K562 (cell line): ENCODE data around the gene PLEKHA6. TPM values are rescaled to one million over a fixed set of nuclear protein-coding genes. Genes with fewer than 3 reads are reported as not detected.

ENCODE experiments used
- FUS ChIP-seq: fragments of 200-400 bp; formaldehyde crosslinking; optimal IDR thresholded peaks from 2 replicates; pipeline ENCODE3; 2017; ENCODE audit warnings: low read depth, low read length
- GATAD2A ChIP-seq: fragments of 450-650 bp; IDR thresholded peaks from 2 replicates; pipeline ENCODE4 v1.6.1; 2017
- GTF2B ChIP-seq: IDR thresholded peaks from 2 replicates; pipeline ENCODE4 v1.6.1; 2011; ENCODE audit not compliant: insufficient read length; ENCODE audit errors: extremely low read depth
- NFE2L1 ChIP-seq: fragments of 450-650 bp; IDR thresholded peaks from 2 replicates; pipeline ENCODE4 v1.6.1; 2016; ENCODE audit warnings: missing genetic modification characterization, low read depth, mild to moderate bottlenecking, missing compliant biosample characterization, moderate library complexity, borderline replicate concordance
- NRF1 ChIP-seq, 2 experiments: fragments of 450-650 bp; IDR thresholded peaks in 1 of 2; conservative IDR thresholded peaks in 1 of 2; 2 replicates each; pipeline ENCODE4 v1.6.1; 2014; ENCODE audit warnings: mild to moderate bottlenecking in 2 of 2
- RBM14 ChIP-seq: fragments of 200-400 bp; formaldehyde crosslinking; IDR thresholded peaks from 2 replicates; pipeline ENCODE4 v1.6.1; 2018; ENCODE audit warnings: low read depth, mild to moderate bottlenecking, low read length, moderate library complexity, borderline replicate concordance; ENCODE audit not compliant: insufficient read depth
- RFX1 ChIP-seq: fragments of 450-650 bp; IDR thresholded peaks from 2 replicates; pipeline ENCODE4 v1.6.1; 2016; ENCODE audit warnings: mild to moderate bottlenecking, moderate library complexity
- RREB1 ChIP-seq: fragments of 250-450 bp; sonication (Bioruptor Pico); IDR thresholded peaks from 2 replicates; pipeline ENCODE4 v1.4.0; 2020
- SMARCA5 ChIP-seq: fragments of 450-650 bp; IDR thresholded peaks from 2 replicates; pipeline ENCODE4 v1.6.1; 2016
- TCF3 ChIP-seq: sonication (generic); formaldehyde crosslinking; IDR thresholded peaks from 2 replicates; pipeline ENCODE4 v1.4.0; 2020; ENCODE audit warnings: mild to moderate bottlenecking, missing genetic modification reagents
- YY1 ChIP-seq, 3 experiments: IDR thresholded peaks; 2 replicates each; pipeline ENCODE4 v1.6.1; 2011; ENCODE audit warnings: low read length in 2 of 3, mild to moderate bottlenecking in 2 of 3, moderate library complexity in 2 of 3, borderline replicate concordance in 1 of 3, control low read depth in 1 of 3, low read depth in 1 of 3; ENCODE audit not compliant: insufficient read depth in 3 of 3, insufficient replicate concordance in 2 of 3, control insufficient read depth in 1 of 3, insufficient read length in 1 of 3; ENCODE audit errors: extremely low read depth in 1 of 3
- ZBTB7A ChIP-seq: IDR thresholded peaks from 2 replicates; pipeline ENCODE4 v1.6.1; 2011; ENCODE audit warnings: low read depth, mild to moderate bottlenecking, low read length, moderate library complexity, borderline replicate concordance; ENCODE audit not compliant: control insufficient read depth
- ZNF644 ChIP-seq: fragments of 200-800 bp; sonication (Bioruptor generic); IDR thresholded peaks from 2 replicates; pipeline ENCODE4 v1.6.1; 2016; ENCODE audit warnings: low read depth, missing genetic modification characterization, missing compliant biosample characterization
- ZNF785 ChIP-seq: fragments of 250-450 bp; sonication (Bioruptor Pico); IDR thresholded peaks from 2 replicates; pipeline ENCODE4 v1.4.0; 2020; ENCODE audit warnings: mild to moderate bottlenecking
- polyA plus RNA-seq, 8 experiments: library from polyadenylated mRNA; depleted of rRNA in 4 of 8; stranded (reverse) in 5 of 8; unstranded in 3 of 8; fragments of >200 nt; fragmentation: Nextera tagmentation in 2 of 8; fragmentation: Illumina TruSeq in 1 of 8; extraction: Ambion mirVana in 2 of 8; extraction: Trizol in 1 of 8; gene quantifications; 2 replicates each; pipeline versions ENCODE4 v1.2.1 to v1.2.3, GENCODE V29; 2011 to 2014; ENCODE audit warnings: inconsistent platforms in 1 of 8, missing spikeins in 1 of 8
- total RNA-seq, 7 experiments: library from RNA; depleted of rRNA in 6 of 7; stranded (reverse); fragments of >200 nt in 6 of 7; fragmentation: Illumina TruSeq in 2 of 7; extraction: Trizol in 2 of 7; gene quantifications; 2 replicates each; pipeline versions ENCODE4 v1.2.1 to v1.2.3, GENCODE V29; 2011 to 2021; ENCODE audit warnings: low replicate concordance in 1 of 7
- TF ChIP-seq, protein P1 (sequence below): sonication (generic); formaldehyde crosslinking; IDR thresholded peaks from 2 replicates; pipeline ENCODE4 v1.8.1; 2022; ENCODE audit warnings: missing genetic modification reagents
- TF ChIP-seq, protein P2 (sequence below): IDR thresholded peaks from 2 replicates; pipeline ENCODE4 v1.6.1; 2011; ENCODE audit warnings: borderline replicate concordance, low read depth, mild to moderate bottlenecking, moderate library complexity, low read length; ENCODE audit not compliant: insufficient read depth, poor library complexity, severe bottlenecking

Gene PLEKHA6
- total and polyA plus RNA-seq, 9 of the 15 experiments (the other 6 are each of a cell fraction or from before 2014, with no cell fraction given): under 0.01 to 0.33 (median 0.01) TPM; not detected in 4

DNA sequence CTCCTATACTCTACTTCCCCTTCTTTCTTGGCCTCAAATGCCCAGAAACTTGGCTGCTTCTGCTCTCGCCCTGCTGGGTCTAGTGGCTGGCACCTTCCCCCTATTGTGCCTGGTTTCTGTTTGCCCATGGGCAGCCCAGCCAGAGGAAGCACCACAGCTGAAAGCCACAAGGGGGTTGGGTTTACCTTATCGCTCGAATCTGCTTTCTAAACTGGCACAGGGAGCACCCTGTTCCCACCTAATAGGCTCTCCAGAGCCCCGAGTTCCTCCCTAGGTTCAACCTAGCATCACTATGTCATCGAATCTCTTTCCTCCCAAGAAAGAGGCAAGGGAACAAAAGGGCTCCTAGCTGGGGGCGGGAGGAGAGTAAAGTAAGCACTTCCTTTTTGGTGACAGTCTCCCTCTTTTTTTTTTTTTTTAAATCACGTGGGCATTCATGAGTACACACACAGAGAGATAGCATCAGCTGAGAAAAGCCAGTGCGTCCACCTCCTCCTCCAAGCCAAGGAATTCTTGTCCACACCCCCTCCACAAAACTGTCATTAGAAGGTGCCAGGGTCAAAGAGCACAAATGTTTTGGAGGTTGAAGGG lies 72.8 kb downstream of the PLEKHA6 start (continued):
- TF ChIP-seq ZNF644 (tag) (no peak), SMARCA5 (no peak), TCF3 (CRISPR knock-in tag) (no peak), NFE2L1 (no peak), RREB1 (no peak), RFX1 (no peak), ZNF785 (no peak), NRF1 (conservative IDR thresholded peaks at IDR 0.05 in 1 of 2, IDR thresholded peaks at IDR 0.05 in 1 of 2) (no peak), ZBTB7A (no peak), FUS (no peak), GTF2B (no peak), GATAD2A (no peak), RBM14 (no peak), YY1 (IDR thresholded peaks at IDR 0.05; ENCODE audit: borderline replicate concordance in 1 of 3, control insufficient read depth in 1 of 3, extremely low read depth in 1 of 3, insufficient read depth in 3 of 3, insufficient read length in 1 of 3, insufficient replicate concordance in 2 of 3, low read depth in 1 of 3, low read length in 2 of 3) (no peak)
- TF ChIP-seq, protein P1, sequence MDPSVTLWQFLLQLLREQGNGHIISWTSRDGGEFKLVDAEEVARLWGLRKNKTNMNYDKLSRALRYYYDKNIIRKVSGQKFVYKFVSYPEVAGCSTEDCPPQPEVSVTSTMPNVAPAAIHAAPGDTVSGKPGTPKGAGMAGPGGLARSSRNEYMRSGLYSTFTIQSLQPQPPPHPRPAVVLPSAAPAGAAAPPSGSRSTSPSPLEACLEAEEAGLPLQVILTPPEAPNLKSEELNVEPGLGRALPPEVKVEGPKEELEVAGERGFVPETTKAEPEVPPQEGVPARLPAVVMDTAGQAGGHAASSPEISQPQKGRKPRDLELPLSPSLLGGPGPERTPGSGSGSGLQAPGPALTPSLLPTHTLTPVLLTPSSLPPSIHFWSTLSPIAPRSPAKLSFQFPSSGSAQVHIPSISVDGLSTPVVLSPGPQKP (CRISPR knock-in tag): no peak
- TF ChIP-seq, protein P2, sequence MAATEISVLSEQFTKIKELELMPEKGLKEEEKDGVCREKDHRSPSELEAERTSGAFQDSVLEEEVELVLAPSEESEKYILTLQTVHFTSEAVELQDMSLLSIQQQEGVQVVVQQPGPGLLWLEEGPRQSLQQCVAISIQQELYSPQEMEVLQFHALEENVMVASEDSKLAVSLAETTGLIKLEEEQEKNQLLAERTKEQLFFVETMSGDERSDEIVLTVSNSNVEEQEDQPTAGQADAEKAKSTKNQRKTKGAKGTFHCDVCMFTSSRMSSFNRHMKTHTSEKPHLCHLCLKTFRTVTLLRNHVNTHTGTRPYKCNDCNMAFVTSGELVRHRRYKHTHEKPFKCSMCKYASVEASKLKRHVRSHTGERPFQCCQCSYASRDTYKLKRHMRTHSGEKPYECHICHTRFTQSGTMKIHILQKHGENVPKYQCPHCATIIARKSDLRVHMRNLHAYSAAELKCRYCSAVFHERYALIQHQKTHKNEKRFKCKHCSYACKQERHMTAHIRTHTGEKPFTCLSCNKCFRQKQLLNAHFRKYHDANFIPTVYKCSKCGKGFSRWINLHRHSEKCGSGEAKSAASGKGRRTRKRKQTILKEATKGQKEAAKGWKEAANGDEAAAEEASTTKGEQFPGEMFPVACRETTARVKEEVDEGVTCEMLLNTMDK: no peak
